GM21381 (cell line): Measurements from ENCODE around the gene TFG.
"Not testable (repeated sequence)": the region's sequence is repeated elsewhere in the genome, so short reads cannot be mapped to it uniquely, and the experiment has no call there.

ENCODE experiments used
- ATAC-seq: cut with Tn5 transposase; IDR thresholded peaks from one replicate; pipeline ENCODE4 v1.9.1; 2021; ENCODE audit warnings: mild to moderate bottlenecking, moderate library complexity; ENCODE audit not compliant: unreplicated experiment

Gene TFG

GRCh38 chr3:100708989-100709841, at the start of gene TFG:
Gene TFG, plus strand, starts transcription at chr3:100709494. Its CDS starts 4,192 bp downstream, at chr3:100713686.
- peak; percentile 91 for ATAC-seq

DNA sequence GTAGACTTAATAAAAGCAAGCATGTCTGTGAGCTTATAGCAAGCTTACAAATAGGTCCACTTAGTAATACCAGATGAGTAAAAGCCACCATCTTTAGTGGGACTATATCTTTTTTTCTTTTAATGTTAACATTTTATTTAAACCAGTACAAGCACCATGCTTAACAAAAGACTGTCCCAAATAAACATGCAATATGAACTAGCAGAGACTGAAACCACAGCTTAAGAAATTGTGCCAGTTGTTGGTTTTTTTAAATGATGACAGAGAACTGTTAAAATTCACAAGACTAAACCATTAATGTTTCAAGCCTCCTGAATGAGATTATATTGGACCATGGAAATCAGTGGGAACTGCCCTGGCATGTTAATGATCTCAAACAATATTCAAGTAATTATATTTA, 48.0 kb upstream of the TFG start:
- ATAC-seq: not testable (repeated sequence)

GRCh38 chr3:100662113-100662823, 47.0 kb upstream of the TFG start:
- no peak for ATAC-seq

DNA sequence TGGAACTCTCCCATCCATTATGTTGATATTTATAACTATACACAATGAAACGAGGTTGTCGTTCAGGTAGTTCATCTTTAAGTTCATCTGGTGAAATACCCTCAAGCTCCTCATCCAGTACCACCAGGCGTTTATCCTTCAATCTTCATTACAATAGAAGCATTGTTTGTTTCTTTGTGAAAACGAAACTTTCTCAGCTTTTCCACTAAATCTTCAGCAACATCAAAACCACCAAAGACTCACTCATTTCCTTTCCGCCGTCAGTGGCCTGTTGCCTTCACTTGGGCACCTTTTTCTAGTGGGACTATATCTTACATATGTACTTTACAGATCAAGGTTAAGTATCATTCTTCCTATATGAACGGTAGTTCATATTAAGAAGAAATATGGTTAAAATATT, 44.1 kb upstream of the TFG start:
- ATAC-seq: no peak

- not testable (repeated sequence) for ATAC-seq
Observed at GRCh38 chr3:100666699-100667098, 42.6 kb upstream of the TFG start.

GRCh38 chr3:100667316-100667715, 42.0 kb upstream of the TFG start:
- ATAC-seq: not testable (repeated sequence)

DNA sequence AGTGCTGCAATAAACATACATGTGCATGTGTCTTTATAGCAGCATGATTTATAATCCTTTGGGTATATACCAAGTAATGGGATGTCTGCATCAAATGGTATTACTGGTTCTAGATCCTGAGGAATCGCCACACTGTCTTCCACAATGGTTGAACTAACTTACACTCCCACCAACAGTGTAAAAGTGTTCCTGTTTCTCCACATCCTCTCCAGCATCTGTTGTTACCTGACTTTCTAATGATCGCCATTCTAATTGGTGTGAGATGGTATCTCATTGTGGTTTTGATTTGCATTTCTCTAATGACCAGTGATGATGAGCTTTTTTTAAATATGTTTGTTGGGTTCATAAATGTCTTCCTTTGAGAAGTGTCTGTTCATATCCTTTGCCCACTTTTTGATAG, 38.3 kb upstream of the TFG start:
- not testable (repeated sequence) for ATAC-seq

DNA sequence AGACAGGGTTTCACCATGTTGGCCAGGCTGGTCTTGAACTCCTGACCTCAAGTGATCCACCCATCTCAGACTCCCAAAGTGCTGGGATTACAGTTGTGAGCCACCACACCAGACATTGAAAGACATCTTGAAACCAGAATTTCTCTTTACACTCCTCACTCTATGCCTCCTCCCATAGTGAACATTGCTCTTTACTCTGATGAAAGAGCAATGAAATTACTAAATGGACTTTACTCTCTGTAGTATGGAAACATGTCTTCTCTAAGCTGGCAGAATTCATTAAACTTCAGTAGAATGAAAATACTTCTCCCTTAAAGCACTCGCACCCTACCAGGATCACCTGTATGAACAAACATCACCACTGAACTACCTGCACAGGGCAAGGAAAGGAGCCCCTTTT, 27.8 kb upstream of the TFG start:
- ATAC-seq: no peak

- no peak for ATAC-seq
Observed at GRCh38 chr3:100682056-100682853, 27.0 kb upstream of the TFG start.

DNA sequence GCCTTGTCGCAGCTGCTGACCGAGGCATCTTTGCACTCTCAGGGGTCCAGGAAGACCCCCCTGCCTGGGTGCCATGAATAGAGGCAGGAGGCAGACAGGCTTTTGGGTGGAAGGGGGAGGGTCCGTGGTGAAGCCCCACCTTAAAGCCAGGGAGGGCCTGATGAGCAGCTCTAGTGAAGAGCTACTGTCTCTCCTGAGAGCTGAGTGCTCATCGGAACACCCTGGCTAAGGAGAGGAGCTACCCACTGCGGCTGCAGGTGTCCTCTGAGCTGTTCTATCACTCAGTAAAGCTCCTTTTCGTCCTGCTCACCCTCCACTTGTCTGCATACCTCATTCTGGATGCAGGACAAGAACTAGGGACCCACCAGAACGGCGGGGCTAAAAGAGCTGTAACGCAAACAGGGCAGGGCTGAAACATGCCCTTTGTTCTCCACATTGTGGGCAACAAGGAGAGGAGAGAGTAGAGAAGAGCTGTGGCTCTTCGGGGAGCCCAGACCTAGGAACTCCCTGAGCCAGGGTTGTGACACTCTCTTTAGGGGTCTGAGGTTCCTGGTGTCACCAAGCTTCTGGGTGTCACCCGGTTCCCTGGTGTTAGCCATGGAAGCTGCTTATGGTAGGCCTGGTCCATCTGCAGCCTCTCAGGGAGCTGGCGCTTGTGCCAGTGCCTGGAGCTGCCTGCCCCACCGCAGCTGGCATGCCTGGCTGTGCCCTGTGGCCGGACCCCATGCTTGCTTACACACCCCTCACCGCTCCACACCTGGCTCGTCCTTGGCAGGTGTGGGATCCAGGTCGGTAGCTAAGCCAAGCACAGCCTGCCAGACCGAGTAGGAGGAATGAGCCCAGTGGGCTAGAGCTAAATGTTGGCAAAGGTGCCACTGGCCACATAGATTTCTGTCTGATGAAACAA, 26.2 kb upstream of the TFG start:
- no peak for ATAC-seq

GRCh38 chr3:100693225-100693624, 16.1 kb upstream of the TFG start:
- no peak for ATAC-seq

- ATAC-seq: no peak
Observed at GRCh38 chr3:100695696-100696095, 13.6 kb upstream of the TFG start.

DNA sequence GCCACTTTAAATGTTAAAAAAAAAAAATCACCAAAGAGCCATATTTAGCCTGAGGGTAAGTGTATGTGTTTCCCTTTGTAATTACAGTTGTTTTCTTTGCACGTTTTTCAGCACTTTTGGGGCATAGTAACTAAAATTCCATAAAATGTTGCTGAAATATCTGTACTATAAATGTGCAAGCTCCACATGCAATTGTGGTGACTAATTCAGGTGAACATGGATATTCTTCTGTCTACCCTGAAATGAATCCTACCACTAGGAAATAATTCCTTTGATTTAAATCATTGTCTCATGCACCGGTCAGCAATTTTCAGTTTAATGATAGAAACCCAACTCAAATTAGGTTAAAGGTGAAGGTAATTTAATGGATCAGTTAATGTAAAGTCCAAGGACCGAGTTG, 13.1 kb upstream of the TFG start:
- ATAC-seq: no peak

DNA sequence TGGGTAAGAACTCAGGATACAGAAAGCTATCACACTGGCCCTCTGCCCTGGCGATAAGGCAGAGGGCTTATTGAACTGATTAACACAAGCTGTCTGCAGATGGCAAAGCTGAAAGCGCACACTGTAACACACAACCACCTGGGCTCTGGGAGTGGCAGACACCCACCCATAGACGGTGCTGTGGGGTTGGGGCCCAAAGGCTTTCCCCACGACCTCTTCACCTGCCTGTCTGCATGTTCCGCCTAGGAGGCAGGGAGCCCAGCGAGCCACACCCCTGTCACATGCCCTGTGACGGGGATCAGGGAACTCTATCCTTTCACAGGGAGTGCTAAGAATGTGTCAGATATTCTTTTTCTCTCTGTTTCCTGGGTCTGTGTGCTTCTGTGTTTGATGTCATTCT, 12.1 kb upstream of the TFG start:
- no peak for ATAC-seq

- no peak for ATAC-seq
Observed at GRCh38 chr3:100697723-100698285, 11.5 kb upstream of the TFG start.

GRCh38 chr3:100698736-100699135, 10.6 kb upstream of the TFG start:
- no peak for ATAC-seq

DNA sequence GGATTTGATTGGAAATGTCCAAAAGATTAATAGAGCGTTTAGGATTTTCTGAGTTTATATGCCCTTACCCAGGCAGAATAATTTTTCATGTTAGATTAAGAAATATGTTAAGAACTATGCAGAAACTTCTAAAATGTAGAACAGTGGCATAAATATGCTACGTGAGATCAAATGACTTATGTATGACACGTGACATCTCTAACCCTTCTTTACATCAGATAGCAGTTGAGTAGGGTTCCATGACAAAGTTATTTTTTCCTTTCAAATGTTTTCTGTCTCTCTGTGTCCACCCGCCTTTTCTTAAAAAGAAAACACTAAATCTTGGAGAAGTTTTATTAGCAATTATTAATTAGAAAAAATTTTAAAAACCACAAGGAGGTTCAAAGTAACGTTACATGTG, 8.6 kb upstream of the TFG start:
- no peak for ATAC-seq

GRCh38 chr3:100702082-100702979, 7.0 kb upstream of the TFG start:
- ATAC-seq: no peak

GRCh38 chr3:100702980-100703345, 6.3 kb upstream of the TFG start:
- ATAC-seq: no peak
